Activated naive CD8-positive, alpha-beta T cell treated with anti-CD3 and anti-CD28 coated beads, Interleukin-2, amount 50 U/mL, for 16 hours (primary cell): Measurements from ENCODE around the gene TFIP11.

Experiments used
- DNase-seq: peaks from one replicate; pipeline ENCODE4 v3.0.0-alpha.2; 2020; ENCODE audit warnings: low read depth, low spot score

TFIP11 gene

DNA sequence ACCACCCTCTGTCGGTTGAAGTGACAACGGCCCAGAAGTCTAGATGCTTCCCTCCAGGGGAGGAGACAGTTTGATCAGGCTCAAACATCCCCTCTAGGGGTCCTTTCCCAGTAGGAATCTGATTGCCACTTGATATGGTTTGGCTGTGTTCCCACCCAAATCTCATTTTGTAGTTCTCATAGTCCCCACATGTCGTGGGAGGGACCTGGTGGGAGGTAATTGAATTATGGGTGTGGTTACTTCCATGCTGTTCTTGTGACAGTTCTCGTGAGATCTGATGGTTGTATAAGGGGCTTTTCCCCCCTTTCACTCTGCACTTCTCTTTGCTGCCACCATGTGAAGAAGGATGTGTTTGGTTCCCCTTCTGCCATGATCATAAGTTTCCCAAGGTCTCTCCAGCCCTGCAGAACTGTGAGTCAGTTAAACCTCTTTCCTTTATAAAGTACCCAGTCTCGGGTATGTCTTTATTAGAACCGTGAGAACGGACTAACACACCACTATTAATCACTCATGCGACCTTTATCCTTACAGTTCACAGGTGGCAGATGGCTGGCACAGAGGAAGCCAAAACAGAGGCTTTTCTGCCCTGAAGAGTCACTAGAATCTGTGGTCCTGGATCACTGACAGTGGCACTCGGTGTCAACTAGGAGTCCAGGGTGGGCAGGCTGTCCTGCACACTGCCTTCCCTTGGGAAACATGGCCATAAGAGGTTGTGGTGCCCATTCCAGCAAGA is 61.7 kb downstream of the TFIP11 start:
- no peak for DNase-seq

DNA sequence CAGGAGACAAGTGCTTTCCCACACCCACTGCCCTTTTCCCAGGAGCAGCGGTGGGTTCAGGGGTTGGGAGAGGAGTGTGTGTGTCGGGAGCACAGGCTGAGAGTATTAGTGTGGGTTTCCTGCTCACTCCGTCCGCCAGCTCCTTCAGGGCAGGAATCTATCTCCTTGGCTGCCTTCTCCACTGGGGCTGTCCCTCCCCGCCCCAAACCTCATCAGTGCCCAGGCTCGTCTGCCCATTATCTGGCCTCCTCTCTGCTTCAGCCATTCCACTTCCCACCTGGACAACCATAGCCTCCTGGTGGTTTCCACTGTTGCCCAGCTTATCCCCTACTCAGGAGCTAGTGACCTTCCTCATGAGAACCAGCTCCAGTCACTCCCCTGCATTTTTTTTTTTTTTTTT is 63.3 kb downstream of the TFIP11 start:
- no peak for DNase-seq

GRCh38 chr22:26448334-26448733 is 63.9 kb downstream of the TFIP11 start:
- DNase-seq = no peak

GRCh38 chr22:26447584-26448329 is 64.5 kb downstream of the TFIP11 start:
- no peak for DNase-seq

DNA sequence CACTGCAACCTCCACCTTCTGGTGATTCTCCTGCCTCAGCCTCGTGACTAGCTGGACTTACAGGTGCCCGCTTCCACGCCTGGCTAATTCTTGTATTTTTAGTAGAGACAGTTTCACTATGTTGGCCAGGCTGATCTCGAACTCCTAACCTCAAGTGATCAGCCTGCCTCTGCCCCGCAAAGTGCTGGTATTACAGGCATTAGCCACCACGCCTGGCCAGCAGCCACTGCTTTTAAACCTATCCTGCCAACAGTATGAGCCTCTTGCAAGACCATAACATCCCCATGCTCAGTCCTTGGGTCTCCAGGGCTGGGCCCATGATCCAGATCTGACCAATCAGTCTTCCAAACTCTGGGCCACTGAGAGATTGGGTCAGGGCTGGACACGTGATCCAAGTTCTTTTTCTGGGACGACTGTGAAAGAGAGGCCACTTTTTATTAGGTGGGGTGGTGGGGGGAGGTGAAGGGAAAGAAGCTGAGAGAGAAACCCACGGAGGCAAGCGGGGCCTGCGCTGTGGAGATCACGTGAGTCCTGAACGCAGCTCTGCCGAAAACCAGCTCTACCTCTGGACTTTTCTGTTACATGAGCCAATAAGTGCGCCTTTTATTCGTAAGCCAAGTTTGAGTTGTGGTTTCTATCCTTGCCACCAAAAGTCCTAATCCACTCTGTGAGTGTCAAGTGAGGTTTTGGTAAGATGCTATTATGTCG is 65.3 kb downstream of the TFIP11 start:
- no peak for DNase-seq

DNA sequence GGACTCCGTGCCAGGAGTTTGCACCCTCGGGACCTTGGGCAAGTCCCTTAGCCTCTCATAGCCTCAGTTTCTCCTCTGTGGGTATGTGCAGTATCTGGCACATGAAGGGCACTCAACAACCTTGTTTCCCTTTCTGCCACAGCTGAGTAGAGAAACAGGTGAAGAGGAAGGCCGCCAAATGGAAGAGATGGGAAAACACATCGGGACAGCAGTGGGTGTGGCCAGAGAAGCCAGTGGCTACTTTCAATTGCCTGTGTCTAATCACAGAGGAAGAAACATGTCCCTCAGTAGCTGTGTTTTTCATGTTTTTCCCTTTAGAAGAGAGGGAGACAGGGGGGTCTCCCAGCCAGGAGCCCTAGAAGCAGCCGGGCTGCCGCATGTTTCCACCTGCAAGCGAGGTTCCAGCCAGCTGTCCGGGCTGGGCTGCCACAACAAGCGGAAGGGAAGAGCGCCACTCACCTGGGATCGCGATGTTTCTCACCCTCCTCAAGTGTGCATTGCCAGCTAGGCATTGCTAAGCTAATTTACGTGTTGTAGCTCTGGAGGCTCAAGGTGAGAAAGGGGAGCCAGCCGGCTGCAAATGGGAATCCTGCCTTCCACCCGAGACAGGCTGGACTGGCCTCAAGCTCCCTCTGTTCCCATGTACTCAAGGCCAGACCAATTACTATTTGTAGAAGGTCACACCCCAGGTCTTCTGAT is 66.5 kb downstream of the TFIP11 start:
- no peak for DNase-seq

GRCh38 chr22:26444777-26445176 is 67.5 kb downstream of the TFIP11 start:
- no peak for DNase-seq

DNA sequence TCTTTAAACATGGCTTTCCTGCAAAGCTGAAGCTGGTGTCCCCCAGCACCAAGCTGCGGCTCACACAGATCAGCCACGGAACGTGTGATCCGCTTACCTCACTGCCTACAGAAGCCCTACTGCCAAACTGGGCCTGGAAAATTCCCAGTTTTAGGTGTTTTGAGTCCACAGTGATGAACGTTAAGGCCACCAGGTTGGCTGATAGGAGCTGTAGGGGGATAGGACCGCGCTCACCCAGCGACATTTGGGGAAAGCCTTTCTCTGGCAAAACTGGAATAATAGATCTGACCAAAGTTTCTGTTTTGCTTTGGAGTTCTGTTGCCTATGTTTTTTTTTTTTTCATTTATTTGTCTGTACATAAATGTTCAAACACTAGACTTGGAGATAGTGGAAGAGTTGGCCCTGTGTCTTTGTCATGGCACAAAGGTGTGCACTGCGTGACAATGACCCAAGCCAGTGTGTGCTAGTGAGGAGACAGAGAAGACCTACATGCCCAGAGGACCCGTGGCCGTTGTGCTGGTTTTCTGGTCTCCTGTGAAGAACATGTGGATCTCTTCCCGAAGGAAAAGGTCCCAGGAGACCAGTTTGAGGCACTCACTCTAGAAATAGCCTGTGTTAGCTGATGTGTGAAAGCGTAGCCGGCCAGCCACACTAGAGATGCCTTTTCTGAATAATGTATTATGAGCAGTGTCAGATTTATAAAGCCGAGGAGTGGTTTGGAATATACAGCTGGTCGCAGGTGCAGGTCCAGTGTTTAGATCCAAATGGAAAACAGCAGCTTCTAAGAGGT is 68.2 kb downstream of the TFIP11 start:
- no peak for DNase-seq

GRCh38 chr22:26442086-26442756 is 70.1 kb downstream of the TFIP11 start:
- no peak for DNase-seq
